ENCODE data around the gene PHTF2.

The PHTF2 gene

GRCh38 chr7:77958436-77958835 is 159.9 kb downstream of the PHTF2 start:
- TF ChIP-seq CTCF (IDR thresholded peaks at IDR 0.05; ENCODE audit: low read depth, low read length, missing control alignments): no peak
- DNase-seq (ENCODE audit: low read depth): no peak
- H3K4me3 ChIP-seq (ENCODE audit: low read depth, low read length): no peak overlapping the region
- in situ Hi-C loops (cut with HindIII; ENCODE audit: low sequenced_read_pairs): no loop called here

- no peak for TF ChIP-seq CTCF (IDR thresholded peaks at IDR 0.05; ENCODE audit: low read depth, low read length, missing control alignments)
- in situ Hi-C loops (cut with HindIII; ENCODE audit: low sequenced_read_pairs): no loop called here
- no peak for DNase-seq (ENCODE audit: low read depth)
- no peak overlapping the region for H3K4me3 ChIP-seq (ENCODE audit: low read depth, low read length)
These were observed 160.5 kb downstream of the PHTF2 start for GRCh38 chr7:77959080-77959479.

- no peak for TF ChIP-seq CTCF (IDR thresholded peaks at IDR 0.05; ENCODE audit: low read depth, low read length, missing control alignments)
These were observed 161.8 kb downstream of the PHTF2 start for GRCh38 chr7:77960336-77960735.

GRCh38 chr7:77967429-77967828 is 168.9 kb downstream of the PHTF2 start:
- DNase-seq (ENCODE audit: low read depth): no peak
- in situ Hi-C loops (cut with HindIII; ENCODE audit: low sequenced_read_pairs): no loop called here
- no peak for TF ChIP-seq CTCF (IDR thresholded peaks at IDR 0.05; ENCODE audit: low read depth, low read length, missing control alignments)
- H3K4me3 ChIP-seq (ENCODE audit: low read depth, low read length): no peak overlapping the region

More at GRCh38 chr7:77960336-77960735, 161.8 kb downstream of the PHTF2 start:
- no peak for DNase-seq (ENCODE audit: low read depth)
- H3K4me3 ChIP-seq (ENCODE audit: low read depth, low read length): no peak overlapping the region
- in situ Hi-C loops (cut with HindIII; ENCODE audit: low sequenced_read_pairs): no loop called here

- no peak for TF ChIP-seq CTCF (IDR thresholded peaks at IDR 0.05; ENCODE audit: low read depth, low read length, missing control alignments)
- in situ Hi-C loops (cut with HindIII; ENCODE audit: low sequenced_read_pairs): no loop called here
- no peak for DNase-seq (ENCODE audit: low read depth)
- no peak overlapping the region for H3K4me3 ChIP-seq (ENCODE audit: low read depth, low read length)
These were observed 173.2 kb downstream of the PHTF2 start for GRCh38 chr7:77971726-77972125.

- no peak overlapping the region for H3K4me3 ChIP-seq (ENCODE audit: low read depth, low read length)
- DNase-seq (ENCODE audit: low read depth): no peak
- TF ChIP-seq CTCF (IDR thresholded peaks at IDR 0.05; ENCODE audit: low read depth, low read length, missing control alignments): no peak
- in situ Hi-C loops (cut with HindIII; ENCODE audit: low sequenced_read_pairs): no loop called here
These were observed 177.3 kb downstream of the PHTF2 start for GRCh38 chr7:77975672-77976480.

All from astrocyte of the cerebellum (primary cell).